Measurements from ENCODE around the gene TFDP1.

DNA sequence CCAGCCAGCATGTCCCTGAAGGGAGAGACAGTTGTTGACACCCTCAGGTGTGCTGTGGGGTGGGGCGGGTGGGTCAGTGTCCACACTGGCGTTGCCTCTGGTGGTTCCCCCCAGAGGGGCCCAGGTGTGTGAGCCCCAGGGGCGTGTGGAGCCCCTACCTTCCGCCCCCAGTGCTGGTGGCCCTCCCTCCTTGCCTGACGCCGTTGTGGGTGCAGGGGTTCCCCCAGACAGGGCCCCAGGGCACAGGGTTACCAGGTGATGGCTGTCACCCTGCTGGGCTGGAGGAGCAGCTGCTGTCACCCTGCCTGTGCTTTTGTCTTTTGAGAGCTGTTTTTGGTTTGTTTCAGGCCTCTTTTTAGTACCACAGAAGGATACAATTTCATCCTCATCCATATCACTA is 46.3 kb downstream of the TFDP1 start:
- TF ChIP-seq, protein P1, sequence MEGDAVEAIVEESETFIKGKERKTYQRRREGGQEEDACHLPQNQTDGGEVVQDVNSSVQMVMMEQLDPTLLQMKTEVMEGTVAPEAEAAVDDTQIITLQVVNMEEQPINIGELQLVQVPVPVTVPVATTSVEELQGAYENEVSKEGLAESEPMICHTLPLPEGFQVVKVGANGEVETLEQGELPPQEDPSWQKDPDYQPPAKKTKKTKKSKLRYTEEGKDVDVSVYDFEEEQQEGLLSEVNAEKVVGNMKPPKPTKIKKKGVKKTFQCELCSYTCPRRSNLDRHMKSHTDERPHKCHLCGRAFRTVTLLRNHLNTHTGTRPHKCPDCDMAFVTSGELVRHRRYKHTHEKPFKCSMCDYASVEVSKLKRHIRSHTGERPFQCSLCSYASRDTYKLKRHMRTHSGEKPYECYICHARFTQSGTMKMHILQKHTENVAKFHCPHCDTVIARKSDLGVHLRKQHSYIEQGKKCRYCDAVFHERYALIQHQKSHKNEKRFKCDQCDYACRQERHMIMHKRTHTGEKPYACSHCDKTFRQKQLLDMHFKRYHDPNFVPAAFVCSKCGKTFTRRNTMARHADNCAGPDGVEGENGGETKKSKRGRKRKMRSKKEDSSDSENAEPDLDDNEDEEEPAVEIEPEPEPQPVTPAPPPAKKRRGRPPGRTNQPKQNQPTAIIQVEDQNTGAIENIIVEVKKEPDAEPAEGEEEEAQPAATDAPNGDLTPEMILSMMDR (conservative IDR thresholded peaks at IDR 0.05): no peak
- no peak for TF ChIP-seq EZH2 (IDR thresholded peaks at IDR 0.05; ENCODE audit: low read depth)
